GM19239 (cell line): ENCODE results near the gene BANP.
"Not testable (repeated sequence)": the region's sequence is repeated elsewhere in the genome, so short reads cannot be mapped to it uniquely, and the experiment has no call there.

ENCODE experiments used
- DNase-seq: peaks from one replicate; pipeline ENCODE4 v3.0.0; 2011; ENCODE audit warnings: low spot score; ENCODE audit not compliant: insufficient read length
- FAIRE-seq: peaks from 2 replicates; lab custom pipeline; 2011; peaks lifted over from hg19 to GRCh38; lab: Jason Lieb, UNC

BANP gene

DNA sequence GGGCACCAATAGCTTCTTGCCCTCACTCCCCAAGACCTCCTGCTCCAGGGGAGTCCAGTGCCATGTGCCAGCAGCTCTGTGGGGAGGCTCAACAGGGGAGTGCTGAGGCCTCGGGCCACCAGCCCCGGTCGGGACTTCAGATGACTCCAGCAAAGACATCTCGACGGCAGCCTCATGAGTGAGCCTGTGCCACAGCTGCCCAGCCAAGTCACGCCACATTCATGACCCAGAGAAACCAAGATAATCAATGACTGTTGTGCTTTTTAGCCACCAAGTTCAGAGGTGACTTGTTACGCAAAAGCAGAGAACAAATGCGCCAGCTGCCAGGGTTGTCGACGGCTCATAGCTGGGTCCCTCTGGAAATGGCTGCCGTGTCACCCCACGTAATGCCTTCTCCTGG lies 157.5 kb downstream of the BANP start:
- DNase-seq: no peak
- no peak for FAIRE-seq

DNA sequence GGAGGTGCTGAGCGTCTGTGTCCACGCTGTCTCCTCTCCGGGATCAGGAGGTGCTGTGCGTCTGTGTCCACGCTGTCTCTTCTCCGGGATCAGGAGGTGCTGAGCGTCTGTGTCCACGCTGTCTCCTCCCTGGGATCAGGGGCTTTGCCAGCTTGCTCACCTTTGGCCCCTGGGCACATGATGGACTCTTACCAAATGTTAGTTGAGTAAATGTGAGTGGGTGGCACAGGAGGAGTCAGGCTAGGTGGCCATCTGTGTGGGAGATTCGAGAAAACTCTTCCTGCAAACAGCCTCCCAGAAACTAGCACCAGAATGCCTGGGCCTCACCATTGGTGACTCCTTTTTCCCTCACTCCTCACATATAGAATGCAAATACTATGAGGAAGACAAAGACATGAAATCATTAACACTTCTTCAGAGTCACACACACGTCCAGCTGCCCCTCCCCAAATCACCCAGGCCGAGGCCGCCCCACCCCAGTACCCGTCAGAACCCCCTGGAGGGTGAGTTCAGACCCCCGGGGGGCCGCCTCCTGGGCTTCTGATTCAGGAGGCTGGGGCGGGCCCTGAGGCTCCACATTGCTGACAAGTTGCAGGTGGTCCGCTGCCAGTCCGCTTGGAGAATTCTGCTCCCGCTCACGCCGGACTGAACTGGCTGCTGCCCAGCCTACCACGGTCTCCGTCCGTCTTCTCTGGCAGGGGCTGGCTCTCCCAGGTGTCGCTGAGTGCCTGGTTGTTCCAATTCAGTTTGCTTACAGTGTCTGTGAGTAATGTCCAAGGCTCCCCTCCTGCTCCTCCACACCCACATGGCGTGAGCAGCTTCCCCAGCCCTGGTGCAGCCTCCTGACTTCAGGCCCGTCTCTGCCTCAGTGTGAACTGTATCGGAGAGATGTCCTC lies 158.7 kb downstream of the BANP start:
- not testable (repeated sequence) for DNase-seq, FAIRE-seq

DNA sequence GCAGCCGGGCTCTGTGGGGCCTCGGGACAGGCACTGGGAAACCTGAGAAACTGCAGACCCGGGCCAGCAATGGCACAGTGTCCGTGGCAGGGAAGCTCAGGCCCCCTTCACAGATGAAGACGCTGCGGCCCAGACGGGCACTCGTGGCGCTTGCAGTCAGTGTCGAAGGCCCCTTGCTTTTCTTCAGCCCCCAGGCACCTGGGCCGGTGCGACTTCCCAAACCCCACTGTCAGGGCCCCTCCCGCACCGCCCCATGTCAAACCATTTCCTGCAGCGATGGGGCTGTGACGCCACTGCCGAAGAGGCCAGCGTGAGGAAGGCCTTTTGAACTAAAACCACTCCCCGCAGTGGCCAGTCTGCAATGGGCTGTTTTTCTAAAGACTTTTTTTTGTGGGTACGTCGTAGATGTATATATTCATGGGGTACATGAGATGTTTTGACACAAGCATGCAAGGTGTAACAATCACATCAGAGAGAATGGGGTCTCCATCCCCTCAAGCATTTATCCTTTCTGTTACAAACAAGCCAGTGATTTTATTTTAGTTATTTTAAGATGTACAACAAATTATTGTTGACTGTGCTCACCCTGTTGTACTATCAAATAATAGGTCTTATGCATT lies 159.8 kb downstream of the BANP start:
- not testable (repeated sequence) for FAIRE-seq, DNase-seq

DNA sequence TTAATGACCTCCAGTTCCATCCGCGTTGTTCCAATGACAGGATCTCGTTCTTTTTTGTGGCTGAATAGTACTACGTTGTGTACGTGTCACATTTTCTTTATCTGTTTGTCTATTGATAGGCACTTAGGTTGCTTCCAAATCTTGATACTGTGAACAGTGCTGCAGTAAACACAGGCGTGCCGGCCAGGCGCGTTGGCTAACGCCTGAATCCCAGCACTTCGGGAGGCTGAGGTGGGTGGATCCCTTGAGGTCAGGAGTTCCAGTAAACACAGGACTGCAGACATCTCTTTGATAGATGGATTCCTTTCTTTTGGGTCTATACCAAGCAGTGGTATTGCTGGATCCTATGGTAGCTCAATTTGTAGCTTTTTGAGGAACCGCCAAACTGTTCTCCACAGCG lies 160.7 kb downstream of the BANP start:
- DNase-seq, FAIRE-seq: not testable (repeated sequence)

DNA sequence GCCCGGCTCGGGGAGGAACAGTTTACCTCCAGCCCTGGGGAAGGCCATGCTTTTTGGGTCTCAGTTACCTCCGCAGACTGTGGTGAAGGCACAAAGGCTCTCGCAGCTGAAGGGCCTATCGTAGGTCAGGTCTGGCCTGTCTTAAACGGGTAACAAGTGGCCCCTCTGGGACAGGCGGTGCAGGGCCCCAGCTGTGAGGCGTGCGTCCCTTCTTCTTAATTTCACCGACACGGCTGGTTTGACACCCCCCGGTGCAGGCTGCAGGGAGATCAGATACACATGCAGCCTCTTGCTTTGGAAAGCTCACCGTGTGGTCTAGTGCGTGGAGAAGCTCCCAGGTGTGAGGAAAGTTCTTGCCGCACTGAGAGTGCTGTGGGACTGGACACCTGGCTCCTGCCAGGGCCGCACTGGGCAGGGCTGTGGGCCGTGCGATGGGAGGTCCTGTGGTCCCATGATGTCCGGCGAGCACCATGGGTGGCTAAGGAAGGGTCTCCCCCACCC lies 162.4 kb downstream of the BANP start:
- DNase-seq (no peak), FAIRE-seq (no peak)

DNA sequence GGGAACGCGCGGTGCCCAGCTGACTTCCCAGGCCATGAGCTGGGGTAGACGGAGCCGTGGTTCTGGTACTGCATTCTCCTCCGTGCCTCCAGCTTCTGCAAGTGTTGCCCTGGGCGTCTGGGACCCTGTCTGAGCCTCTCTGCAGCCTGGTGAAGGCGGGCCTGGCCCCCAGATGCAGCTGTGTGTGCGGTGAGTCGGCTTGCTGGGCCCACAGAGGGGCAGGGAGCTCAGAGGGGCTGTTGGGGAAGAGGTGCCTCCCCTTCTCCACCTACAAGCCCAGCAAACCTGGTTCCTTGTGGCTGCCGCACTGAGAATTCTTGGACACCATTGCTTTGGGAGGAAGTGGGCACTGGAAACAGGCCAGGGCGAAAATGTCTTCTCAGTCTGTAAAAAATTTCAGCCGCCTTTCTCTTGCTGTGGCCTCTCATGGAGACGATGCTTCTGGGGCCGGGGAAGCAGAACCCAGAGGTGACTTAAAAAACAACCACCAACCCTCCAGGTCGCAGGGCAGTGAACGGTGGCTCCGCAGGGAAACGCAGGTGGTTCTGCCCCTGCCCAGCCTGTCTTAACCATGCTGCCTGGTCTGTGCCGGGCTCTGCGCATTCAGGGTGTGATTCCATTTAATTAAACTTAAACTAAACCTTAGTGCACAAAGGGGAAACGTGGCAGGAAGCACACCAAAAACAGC lies 163.5 kb downstream of the BANP start:
- DNase-seq, FAIRE-seq: not testable (repeated sequence)

DNA sequence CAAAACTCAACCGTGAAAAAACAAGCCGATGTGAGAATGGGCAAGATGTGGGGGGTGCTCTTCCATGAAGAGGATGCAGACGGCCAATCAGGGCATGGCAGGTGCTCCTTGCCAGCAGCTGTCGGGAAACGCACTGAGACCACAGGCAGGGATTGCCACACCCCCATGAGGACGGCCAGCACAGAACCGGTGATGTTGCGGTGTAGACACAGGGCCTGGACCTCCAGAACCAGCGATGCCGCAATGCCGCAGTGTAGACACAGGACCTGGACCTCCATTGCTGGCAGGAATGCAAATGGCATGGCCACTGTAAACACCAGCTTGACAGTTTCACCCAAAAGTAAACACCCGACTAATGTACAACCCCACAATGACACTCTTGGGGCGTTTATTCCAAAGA lies 164.9 kb downstream of the BANP start:
- FAIRE-seq (no peak), DNase-seq (no peak)

DNA sequence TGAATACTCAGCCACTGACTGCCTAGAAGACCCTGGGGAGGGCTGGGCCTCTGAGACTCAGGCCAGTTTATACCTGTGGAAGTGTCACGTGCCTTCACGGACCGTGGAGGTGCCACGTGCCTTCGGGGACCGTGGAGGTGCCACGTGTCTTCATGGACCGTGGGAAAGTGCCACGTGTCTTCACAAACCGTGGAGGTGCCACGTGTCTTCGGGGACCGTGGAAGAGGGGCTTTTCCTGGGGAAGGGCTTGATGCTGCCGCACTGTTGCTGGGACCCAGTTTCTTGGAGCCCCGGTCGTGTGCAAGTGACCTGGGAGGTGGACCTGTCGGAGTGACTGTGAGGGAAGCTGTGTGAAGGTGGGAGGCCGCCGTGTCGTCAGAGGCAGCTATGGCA lies 166.2 kb downstream of the BANP start:
- FAIRE-seq (no peak), DNase-seq (no peak)

DNA sequence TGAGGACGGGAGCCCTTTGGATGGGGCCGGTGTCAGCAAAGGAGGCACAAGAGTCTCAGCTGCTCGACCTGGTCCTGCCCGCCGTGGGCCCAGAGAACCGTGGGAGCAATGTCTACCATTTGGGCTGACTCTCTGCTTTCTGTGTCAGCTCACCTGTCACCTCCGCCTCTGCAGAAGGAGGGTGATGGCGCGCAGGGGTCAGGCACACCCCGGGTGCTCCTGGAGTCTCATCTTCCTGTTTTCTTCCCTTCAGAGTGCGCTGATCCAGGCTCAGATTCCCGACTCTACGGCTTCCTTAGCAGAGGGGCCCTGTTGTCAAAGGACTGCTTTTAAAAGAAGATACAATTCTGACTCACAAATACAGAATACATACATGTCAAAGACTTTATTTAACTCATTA lies 167.1 kb downstream of the BANP start:
- FAIRE-seq: no peak
- DNase-seq: no peak

DNA sequence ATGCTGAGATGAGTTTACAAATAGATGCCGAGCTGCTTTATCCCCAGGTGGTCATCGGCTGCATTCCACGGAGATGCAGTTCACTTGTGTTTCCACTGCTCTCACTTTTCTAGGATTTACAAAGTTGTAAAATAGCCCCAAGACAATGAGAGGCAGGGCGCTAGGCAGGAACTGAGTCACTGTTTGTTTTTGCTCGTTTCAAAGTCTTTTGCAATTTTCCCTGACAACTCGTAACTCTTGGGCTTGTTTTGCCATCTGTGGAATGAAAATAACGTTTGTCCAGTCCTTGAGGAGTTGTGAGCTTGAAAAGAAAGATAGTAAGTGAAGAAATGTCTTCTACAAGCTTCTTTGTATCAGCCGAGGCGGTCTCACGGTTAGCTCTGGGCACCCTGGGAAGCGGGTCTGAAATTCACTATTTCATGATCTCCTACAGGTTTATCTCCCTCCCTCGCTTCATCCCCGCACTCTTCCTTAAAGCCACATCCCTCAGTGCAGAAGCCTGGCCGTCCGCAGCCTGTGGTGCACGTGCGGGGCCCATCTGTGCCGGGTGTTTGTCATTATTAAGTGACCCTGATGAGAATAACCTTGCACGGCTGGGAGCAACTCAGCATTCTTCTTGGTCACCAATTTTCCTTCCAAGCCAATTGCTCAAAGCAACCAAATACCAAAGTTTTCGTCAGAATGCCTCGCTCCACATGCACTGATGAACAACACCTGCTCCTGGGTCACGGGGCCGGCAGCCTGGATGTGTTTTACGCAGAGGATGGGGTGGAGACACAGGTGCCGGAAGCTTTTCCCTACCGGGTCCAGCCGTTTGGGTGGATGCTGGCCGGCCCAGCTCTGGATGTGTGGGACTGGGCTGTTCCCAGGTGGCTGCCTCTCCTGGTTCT lies 167.9 kb downstream of the BANP start:
- DNase-seq, FAIRE-seq: not testable (repeated sequence)

DNA sequence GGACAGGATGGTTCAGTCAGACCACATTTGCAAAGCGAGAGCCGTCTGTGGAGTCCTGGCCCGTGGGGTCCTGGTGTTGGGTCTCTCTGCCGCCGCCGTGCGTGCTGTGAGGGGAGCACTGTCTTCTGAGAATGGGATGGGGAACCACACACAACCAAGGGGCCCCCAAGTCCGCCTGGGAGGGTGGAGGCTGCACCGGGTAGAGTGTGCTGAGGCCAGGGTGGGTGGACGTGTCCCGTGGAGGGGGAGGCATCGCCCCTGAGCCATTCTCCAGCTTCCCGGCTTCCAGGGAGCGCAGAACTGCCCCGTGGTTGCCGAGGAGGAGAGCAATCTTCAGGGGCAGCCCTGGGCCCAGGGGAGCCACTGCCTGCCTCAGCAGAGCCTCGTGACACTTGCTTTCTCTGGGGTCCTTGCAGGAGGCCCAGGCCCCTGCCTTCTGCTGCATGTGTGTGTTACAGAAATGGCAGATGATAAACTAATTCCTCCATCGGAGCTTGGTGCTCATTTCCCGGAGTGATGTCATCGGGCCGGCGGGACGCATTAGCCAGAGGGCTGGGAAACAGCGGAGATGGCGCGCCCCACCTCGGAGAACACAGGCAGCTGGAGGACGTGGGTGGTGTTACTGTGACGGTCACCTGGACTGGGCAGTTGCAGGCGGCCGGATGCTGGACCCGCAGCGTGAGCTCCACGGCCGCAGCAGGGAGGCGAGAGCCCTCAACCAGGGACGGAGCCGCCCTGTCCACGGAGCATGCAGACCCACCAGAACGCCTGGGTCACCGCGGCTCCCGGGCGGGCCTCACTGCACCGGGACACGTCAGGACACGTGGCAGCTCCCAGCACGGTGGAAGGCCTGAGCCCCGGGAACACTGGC lies 168.9 kb downstream of the BANP start:
- FAIRE-seq, DNase-seq: not testable (repeated sequence)

DNA sequence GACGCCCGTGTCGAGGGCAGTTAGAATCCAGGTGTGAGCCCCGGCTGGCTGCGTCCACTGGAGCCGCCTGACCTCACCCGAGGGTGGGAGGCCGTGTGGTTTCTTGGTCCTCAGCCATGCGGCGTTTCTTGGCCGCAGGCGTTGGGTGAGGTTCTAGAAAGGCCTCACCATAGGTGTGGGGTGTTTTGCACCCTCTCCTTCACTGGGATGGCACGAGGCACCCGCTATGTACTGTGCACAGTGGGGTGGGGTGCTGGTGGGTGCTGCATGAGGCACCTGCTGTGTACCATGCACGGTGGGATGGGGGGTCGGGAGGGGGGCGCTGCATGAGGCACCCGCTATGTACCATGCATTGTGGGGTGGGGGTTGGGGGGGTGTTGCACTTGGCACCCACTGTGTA lies 169.6 kb downstream of the BANP start:
- no peak for FAIRE-seq
- DNase-seq: no peak

DNA sequence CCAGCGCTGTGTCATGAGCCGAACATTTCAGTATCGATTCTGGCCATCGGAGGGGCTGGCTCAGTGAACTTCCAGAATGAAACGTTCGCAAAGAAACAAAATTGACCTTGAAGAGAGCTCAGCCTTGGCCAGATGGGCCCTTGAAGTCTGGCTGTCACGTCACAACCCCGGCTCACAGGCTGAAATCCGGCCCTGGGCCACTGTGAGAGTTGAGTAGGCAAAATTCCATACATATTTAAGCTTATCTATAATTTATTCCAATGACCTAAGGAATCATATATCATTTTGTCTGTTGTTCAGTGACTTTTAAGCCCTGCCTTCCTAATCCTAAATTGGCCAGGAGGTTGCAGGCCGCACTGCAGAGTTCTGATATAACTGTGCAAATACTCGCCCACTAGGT lies 170.2 kb downstream of the BANP start:
- not testable (repeated sequence) for FAIRE-seq

DNA sequence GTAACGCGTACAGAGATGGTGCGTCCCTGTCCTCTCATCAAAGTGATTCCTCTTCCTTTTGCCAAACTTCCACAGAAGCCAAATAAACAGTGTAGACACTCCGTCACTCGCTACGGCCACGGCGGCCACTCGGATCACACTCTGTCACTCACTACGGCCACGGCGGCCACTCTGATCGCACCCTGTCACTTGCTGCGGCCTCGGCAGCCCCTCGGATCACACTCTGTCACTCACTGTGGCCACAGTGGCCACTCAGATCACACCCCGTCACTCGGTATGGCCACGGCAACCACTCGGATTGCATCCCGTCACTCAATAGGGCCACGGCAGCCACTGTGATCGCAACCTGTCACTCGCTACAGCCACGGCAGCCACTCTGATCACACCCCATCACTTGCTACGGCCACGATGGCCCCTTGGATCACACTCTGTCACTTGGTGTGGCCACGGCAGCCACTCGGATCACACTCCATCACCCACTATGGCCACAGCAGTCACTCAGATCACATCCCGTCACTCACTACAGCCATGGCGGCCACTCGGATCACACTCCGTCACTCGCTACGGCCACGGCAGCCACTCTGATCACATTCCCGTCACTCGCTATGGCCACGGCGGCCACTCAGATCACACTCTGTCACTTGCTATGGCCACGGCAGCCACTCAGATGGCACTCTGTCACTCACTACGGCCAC lies 170.8 kb downstream of the BANP start:
- no peak for FAIRE-seq

More for the DNA sequence above, 170.2 kb downstream of the BANP start:
- not testable (repeated sequence) for DNase-seq

More for the DNA sequence above, 170.8 kb downstream of the BANP start:
- no peak for DNase-seq
